Measurements from ENCODE around the gene LACTBL1.

The LACTBL1 gene

DNA sequence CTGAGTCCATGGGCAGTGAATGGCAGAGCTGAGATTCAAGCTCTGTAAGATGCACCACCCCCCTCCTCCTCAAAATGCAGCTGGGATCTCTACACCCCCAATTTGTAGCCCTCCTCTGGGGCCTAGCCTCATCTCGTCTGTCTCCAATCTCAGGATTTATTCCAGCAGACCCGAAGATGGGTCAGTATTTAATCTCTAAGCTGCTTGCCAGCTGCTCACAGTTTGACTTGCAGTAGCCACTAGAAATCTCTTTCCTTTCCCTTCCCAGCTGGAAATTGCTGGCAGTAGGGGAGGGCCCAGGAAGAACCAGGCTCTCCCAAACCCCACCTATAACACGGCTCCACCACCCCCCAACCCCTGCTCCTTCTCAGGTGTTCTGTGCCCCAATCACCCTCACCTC, 1.5 kb downstream of the LACTBL1 start:
- peaks cover 11% of the 10 kb centered on the region for H3K4me1 ChIP-seq (ENCODE audit: insufficient read depth, low read length)

DNA sequence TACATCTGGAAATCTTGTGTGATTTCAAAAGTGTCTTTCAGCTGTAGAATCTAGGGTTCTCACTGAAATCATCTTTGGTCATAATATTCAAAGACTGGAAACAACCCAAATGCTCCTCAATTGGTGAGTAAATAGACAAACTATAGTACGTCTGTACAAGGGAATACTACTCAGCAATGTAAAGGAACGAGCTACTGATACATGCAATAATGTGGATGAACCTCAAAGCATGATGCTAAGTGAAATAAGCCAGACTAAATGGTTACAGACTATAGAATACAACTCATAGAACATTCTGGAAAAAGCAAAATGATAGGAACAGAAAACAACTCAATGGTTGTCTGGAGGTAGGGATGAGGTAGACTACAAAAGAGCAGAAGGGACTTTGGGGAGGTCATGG, 2.6 kb downstream of the LACTBL1 start:
- Histone ChIP-seq H3K36me3 (ENCODE audit: insufficient read depth, low read length) (no peaks in the 10 kb centered on the region), H3K9me3 (ENCODE audit: low read length) (peaks cover 3% of the 10 kb centered on the region), H3K27me3 (ENCODE audit: insufficient read depth, low read length) (peaks cover 9% of the 10 kb centered on the region), H3K4me1 (ENCODE audit: insufficient read depth, low read length) (peaks cover 5% of the 10 kb centered on the region), H2AFZ (ENCODE audit: low read depth, low read length) (no peak overlapping the region), H3K4me3 (ENCODE audit: low read length) (no peak overlapping the region)

More for the DNA sequence above, 1.5 kb downstream of the LACTBL1 start:
- Histone ChIP-seq H2AFZ (ENCODE audit: low read depth, low read length) (no peak overlapping the region), H3K36me3 (ENCODE audit: insufficient read depth, low read length) (no peaks in the 10 kb centered on the region), H3K27me3 (ENCODE audit: insufficient read depth, low read length) (peaks cover 5% of the 10 kb centered on the region), H3K4me3 (ENCODE audit: low read length) (no peak overlapping the region), H3K9me3 (ENCODE audit: low read length) (peaks cover 3% of the 10 kb centered on the region)

DNA sequence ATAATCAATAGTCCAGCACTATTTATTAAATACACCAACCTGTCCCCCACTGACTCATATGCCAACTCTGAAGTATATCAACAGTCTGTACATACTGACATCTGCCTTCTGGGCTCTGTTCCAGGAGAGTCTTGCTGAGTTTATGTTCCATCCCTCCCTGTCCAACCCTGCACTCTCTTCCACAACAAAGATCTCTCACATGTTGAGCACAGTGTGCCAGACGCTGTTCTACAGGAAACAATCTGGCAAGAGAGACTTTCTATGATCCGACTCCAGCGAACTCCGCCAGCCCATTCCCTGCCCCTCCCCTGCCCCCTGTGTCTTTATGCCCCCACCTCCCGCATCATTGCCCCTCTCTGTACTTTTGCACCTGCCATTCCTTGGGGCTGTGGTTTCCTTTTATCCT, 3.4 kb downstream of the LACTBL1 start:
- H3K27me3 ChIP-seq (ENCODE audit: insufficient read depth, low read length): peaks cover 9% of the 10 kb centered on the region
- no peaks in the 10 kb centered on the region for H3K36me3 ChIP-seq (ENCODE audit: insufficient read depth, low read length)
- H3K4me3 ChIP-seq (ENCODE audit: low read length): no peak overlapping the region
- H3K4me1 ChIP-seq (ENCODE audit: insufficient read depth, low read length): peaks cover 5% of the 10 kb centered on the region
- peaks cover 3% of the 10 kb centered on the region for H3K9me3 ChIP-seq (ENCODE audit: low read length)
- no peak overlapping the region for H2AFZ ChIP-seq (ENCODE audit: low read depth, low read length)

DNA sequence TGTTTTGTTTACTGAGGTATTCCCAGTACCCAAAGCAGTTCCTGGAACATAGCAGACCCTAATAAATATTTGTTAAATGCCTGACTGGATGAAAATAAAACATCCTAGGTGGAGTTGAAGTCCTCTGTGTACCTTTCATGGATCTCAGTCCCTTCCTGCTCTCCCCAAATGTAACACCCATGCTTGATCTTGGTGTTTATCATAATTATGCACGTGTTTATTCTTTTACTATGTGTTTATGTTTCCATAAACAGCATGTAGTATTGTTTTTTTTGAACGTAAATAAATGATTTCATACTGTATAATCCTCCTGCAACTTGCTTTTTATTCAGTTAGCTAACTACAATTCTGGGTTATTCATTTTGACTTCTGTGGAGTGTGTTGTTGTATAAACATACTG, 4.8 kb downstream of the LACTBL1 start:
- peaks cover 16% of the 10 kb centered on the region for H3K27me3 ChIP-seq (ENCODE audit: insufficient read depth, low read length)
- H3K4me3 ChIP-seq (ENCODE audit: low read length): no peak overlapping the region
- H3K9me3 ChIP-seq (ENCODE audit: low read length): peaks cover 3% of the 10 kb centered on the region
- H3K36me3 ChIP-seq (ENCODE audit: insufficient read depth, low read length): no peaks in the 10 kb centered on the region
- H3K4me1 ChIP-seq (ENCODE audit: insufficient read depth, low read length): peaks cover 5% of the 10 kb centered on the region
- no peak overlapping the region for H2AFZ ChIP-seq (ENCODE audit: low read depth, low read length)

DNA sequence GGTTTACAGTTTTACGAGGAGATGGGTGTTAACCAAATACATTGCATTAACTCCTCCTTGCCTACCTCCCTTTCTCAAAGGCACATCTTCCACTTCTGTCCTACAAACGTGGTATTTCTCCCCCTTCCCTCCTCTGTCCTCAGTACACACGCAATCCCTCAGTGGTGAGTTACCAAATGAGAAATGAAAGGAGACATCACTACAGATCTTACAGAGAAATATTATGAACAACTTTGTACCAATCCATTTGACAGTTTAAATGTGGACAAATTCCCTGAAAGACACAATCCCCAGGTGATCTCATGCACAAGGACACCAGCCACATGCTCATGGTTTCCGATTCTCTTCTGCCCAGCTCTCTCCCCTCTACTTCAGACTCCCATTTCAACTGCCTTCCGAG, 6.4 kb downstream of the LACTBL1 start:
- no peaks in the 10 kb centered on the region for H3K36me3 ChIP-seq (ENCODE audit: insufficient read depth, low read length)
- H3K27me3 ChIP-seq (ENCODE audit: insufficient read depth, low read length): peaks cover 18% of the 10 kb centered on the region
- H2AFZ ChIP-seq (ENCODE audit: low read depth, low read length): no peak overlapping the region
- no peak overlapping the region for H3K4me3 ChIP-seq (ENCODE audit: low read length)
- peaks cover 3% of the 10 kb centered on the region for H3K9me3 ChIP-seq (ENCODE audit: low read length)
- H3K4me1 ChIP-seq (ENCODE audit: insufficient read depth, low read length): peaks cover 1% of the 10 kb centered on the region

DNA sequence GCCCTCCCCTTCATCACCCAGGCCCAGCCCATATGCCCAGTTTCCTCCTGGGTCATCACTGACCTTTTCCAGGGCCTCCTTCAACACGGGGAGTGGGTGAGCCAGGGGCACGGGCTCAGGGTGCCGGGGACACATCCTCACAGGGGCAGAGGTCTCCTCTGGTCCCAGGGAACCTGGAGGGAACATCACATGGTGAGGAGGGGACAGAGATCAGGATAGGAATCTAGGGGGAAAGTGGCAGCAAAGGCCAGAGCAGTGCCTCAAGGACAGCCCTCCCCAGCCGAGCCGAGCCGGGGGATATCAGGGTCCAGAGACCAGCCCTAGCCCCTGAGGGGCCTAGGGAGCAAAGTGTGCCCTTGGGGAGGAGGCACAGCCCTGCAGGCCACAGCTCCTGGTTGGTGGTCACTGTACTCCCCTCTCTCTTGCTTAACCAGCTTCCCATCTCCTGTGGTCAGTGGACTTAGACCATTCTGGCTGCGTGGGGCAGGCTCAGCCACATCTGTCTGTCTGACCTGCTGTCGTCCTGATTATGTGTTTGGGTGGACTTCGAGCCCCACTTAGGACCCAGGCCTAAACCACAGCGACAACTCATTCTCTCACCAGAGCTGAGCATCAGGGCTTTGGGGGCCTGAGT, 9.5 kb downstream of the LACTBL1 start:
- Histone ChIP-seq H3K4me1 (ENCODE audit: insufficient read depth, low read length) (no peaks in the 10 kb centered on the region), H3K4me3 (ENCODE audit: low read length) (no peak overlapping the region), H3K36me3 (ENCODE audit: insufficient read depth, low read length) (no peaks in the 10 kb centered on the region), H3K9me3 (ENCODE audit: low read length) (peaks cover 3% of the 10 kb centered on the region), H3K27me3 (ENCODE audit: insufficient read depth, low read length) (peaks cover 17% of the 10 kb centered on the region), H2AFZ (ENCODE audit: low read depth, low read length) (no peak overlapping the region)

DNA sequence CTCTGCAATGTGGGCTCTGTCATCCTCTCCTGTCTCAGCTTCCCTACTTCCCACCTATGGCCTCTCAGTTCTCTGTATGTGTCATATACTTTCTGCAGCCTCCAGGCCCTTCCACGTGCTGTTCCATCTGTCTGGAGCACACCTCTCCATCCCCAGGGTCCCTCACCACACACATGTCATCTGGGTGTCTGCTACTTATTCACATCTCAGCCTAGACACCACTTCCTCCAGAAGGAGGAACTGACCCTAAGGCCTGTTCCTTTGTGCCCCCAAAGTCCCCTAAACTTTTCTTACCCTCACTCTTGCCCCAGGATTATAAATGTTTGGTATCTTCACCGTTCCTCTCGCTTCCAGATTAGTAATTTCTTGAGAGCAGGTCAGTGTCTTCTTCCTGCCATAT, 10.1 kb downstream of the LACTBL1 start:
- Histone ChIP-seq H2AFZ (ENCODE audit: low read depth, low read length) (no peak overlapping the region), H3K36me3 (ENCODE audit: insufficient read depth, low read length) (no peaks in the 10 kb centered on the region), H3K4me1 (ENCODE audit: insufficient read depth, low read length) (no peaks in the 10 kb centered on the region), H3K27me3 (ENCODE audit: insufficient read depth, low read length) (peaks cover 12% of the 10 kb centered on the region), H3K9me3 (ENCODE audit: low read length) (peaks cover 3% of the 10 kb centered on the region), H3K4me3 (ENCODE audit: low read length) (no peak overlapping the region)

DNA sequence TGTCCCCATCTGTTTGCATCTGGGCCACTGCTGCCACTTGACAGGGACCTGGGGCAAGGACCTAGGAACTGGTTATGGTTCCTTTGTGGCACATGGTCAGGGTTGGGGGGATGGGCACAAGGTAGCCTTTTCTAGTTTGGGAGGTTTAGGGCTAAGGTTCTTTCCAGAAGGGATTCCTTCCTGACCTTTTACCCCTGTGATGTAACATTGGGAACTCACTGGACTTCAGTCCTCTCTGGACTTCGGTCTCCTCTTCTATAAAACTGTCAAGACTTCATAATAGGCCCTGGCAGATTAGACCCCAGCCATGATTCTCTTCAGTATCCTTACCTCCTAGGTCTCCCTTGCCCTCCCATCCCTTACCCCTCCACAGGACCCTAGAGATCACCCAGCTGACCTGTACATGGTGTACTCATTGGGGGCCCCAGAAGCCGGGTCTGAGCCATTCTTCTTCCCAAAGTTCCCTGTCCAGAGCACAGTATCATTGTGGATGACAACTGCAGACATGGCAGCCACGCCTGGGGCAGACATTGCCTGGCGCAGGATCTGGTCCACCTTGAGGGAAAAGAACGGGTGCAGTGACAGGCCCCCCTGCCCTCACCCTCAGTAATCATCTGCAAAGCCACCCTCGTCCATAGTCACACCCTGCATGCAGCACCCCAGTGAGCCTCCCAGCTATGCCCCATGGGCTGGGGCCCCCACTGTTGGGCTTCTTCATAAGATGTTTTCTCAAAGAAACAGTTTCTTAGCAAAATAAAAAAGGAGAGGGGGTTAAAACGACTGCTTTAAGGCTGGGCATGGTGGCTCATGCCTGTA, 12.9 kb downstream of the LACTBL1 start:
- no peak overlapping the region for H2AFZ ChIP-seq (ENCODE audit: low read depth, low read length)
- no peaks in the 10 kb centered on the region for H3K36me3 ChIP-seq (ENCODE audit: insufficient read depth, low read length)
- no peaks in the 10 kb centered on the region for H3K4me1 ChIP-seq (ENCODE audit: insufficient read depth, low read length)
- H3K9me3 ChIP-seq (ENCODE audit: low read length): no peaks in the 10 kb centered on the region
- H3K27me3 ChIP-seq (ENCODE audit: insufficient read depth, low read length): peaks cover 9% of the 10 kb centered on the region
- no peak overlapping the region for H3K4me3 ChIP-seq (ENCODE audit: low read length)

DNA sequence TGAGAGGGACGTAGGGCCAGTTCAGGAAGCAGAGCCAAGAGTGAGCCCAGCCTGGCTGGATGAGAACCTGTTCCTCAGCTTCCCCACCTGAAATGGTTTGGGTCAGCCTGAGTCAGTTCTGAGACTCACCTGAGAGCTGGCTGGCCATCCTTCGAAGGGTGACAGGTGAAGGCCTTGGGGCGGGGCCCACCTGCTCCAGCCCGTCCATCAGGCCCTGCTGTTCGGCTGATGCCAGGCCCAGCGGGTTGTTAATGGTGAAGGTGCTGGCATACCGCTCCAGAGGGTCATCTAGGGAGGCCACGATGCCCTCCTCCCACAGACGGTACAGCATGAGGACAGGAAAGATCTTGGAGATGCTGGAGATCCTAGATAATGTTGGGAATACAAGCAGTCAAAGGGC, 14.1 kb downstream of the LACTBL1 start:
- H2AFZ ChIP-seq (ENCODE audit: low read depth, low read length): no peak overlapping the region
- H3K36me3 ChIP-seq (ENCODE audit: insufficient read depth, low read length): no peaks in the 10 kb centered on the region
- no peak overlapping the region for H3K4me3 ChIP-seq (ENCODE audit: low read length)
- no peaks in the 10 kb centered on the region for H3K4me1 ChIP-seq (ENCODE audit: insufficient read depth, low read length)
- peaks cover 12% of the 10 kb centered on the region for H3K27me3 ChIP-seq (ENCODE audit: insufficient read depth, low read length)
- H3K9me3 ChIP-seq (ENCODE audit: low read length): no peaks in the 10 kb centered on the region

DNA sequence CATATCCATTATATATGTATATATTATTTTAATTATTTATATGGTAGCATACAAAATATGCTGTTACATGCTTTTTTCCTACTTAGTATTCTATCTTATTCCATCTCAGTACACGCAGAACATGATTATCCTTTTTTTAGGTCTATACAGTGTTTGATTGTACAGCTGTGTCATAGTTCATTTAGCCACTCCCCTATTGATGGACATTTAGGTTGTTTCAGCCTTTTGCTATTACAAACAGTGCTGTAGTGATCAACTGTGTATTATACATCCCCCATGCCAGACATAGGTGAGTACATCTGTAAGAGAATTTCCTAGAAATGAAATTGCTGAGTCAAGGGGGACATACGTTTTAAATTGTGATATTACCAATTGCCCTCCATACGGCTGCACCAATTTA, 15.6 kb downstream of the LACTBL1 start:
- Histone ChIP-seq H3K9me3 (ENCODE audit: low read length) (no peaks in the 10 kb centered on the region), H3K27me3 (ENCODE audit: insufficient read depth, low read length) (peaks cover 3% of the 10 kb centered on the region), H3K4me3 (ENCODE audit: low read length) (no peak overlapping the region), H3K36me3 (ENCODE audit: insufficient read depth, low read length) (no peaks in the 10 kb centered on the region), H3K4me1 (ENCODE audit: insufficient read depth, low read length) (no peaks in the 10 kb centered on the region), H2AFZ (ENCODE audit: low read depth, low read length) (no peak overlapping the region)

DNA sequence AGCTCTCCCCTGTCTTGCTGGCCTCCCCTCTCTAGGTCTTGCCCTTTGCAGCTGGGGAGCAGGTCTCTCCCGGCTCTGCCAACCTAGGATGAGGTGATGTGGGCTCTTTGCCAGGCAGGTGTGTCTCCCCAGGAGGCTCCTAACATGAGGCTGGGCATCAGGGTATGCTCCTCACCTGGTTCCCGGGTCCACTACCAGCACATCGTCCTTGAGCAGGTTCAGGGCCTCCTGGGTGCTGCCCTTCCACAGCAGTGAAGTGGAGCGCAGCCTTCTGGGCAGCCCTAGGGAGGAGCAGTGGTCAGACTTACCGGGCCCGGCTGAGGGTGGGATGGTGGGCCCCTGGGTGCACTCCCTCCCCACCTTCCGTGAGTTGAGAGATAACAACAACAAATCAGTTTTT, 17.5 kb downstream of the LACTBL1 start:
- Histone ChIP-seq H3K4me1 (ENCODE audit: insufficient read depth, low read length) (no peaks in the 10 kb centered on the region), H3K36me3 (ENCODE audit: insufficient read depth, low read length) (no peaks in the 10 kb centered on the region), H3K27me3 (ENCODE audit: insufficient read depth, low read length) (peaks cover 3% of the 10 kb centered on the region), H3K4me3 (ENCODE audit: low read length) (no peak overlapping the region), H2AFZ (ENCODE audit: low read depth, low read length) (no peak overlapping the region), H3K9me3 (ENCODE audit: low read length) (no peaks in the 10 kb centered on the region)

DNA sequence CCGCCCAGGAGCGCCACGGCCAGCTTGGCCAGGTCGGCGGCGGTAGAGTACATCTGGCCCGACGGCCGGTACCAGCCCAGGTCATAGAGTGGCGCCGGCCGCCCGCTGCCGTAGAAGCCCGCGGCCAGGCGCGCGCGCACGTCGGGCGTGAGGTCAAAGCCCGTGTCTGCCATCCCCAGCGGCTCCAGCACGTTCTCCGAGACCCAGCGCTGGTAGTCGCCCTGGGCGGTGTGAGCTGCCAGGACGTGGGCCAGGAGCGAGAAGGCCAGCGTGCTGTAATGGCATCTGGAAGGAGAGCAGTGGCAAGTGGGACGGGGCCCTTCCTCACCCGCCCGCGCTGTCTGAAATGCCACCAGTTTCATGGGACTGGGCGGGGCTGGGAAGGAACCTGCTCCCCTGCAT, 18.9 kb downstream of the LACTBL1 start:
- no peak overlapping the region for H3K4me3 ChIP-seq (ENCODE audit: low read length)
- H3K27me3 ChIP-seq (ENCODE audit: insufficient read depth, low read length): peaks cover 3% of the 10 kb centered on the region

DNA sequence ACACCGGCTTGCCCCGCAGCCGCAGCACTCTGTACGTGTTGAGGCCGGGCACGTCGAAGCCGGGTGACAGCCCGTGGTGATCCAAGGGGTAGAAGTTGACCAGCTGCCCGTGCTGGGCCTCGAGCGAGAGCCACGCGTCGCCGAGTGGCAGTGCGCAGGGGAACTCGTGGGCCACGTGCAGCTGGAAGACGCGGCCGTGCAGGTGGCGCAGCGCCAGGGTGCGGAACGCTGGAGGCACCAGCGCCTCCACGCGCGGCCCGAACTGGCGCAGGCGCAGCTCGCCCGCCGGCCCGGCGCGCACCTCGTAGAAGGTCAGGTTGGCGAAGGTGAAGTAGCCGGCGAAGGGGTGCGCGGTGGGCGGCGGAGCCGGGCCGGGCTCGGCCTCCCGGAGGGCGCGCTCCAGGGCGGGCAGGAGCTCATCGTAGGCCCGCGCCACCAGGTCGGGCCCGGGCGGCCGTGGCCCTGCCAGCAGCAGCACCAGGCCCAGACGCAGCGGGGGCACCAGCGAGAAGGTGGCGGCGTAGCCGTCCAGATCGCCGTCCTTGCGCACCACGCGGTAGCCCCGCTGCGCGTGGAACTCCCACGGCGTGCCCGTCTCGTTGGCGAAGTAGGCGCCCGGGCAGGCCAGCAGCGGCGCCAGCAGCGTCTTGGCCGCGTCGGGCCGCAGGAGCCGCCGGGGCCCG, 19.5 kb downstream of the LACTBL1 start:
- no peak overlapping the region for H2AFZ ChIP-seq (ENCODE audit: low read depth, low read length)
- H3K27me3 ChIP-seq (ENCODE audit: insufficient read depth, low read length): peaks cover 3% of the 10 kb centered on the region
- no peak overlapping the region for H3K4me3 ChIP-seq (ENCODE audit: low read length)
- no peaks in the 10 kb centered on the region for H3K4me1 ChIP-seq (ENCODE audit: insufficient read depth, low read length)
- no peaks in the 10 kb centered on the region for H3K9me3 ChIP-seq (ENCODE audit: low read length)
- no peaks in the 10 kb centered on the region for H3K36me3 ChIP-seq (ENCODE audit: insufficient read depth, low read length)

More for the DNA sequence above, 18.9 kb downstream of the LACTBL1 start:
- no peaks in the 10 kb centered on the region for H3K9me3 ChIP-seq (ENCODE audit: low read length)
- H2AFZ ChIP-seq (ENCODE audit: low read depth, low read length): no peak overlapping the region
- no peaks in the 10 kb centered on the region for H3K36me3 ChIP-seq (ENCODE audit: insufficient read depth, low read length)
- no peaks in the 10 kb centered on the region for H3K4me1 ChIP-seq (ENCODE audit: insufficient read depth, low read length)

All from neuron (in vitro differentiated cells).